Measurements from ENCODE around the gene MYRIP. TPM values are rescaled to one million over a fixed set of nuclear protein-coding genes. Genes with fewer than 3 reads are reported as not detected.

The MYRIP gene
- total and polyA plus RNA-seq, 2 of the 4 experiments (the other 2 are of a cell fraction), result not detected

GRCh38 chr3:40304352-40304751 is 494.9 kb downstream of the MYRIP start:
- no CpG with 5 or more reads among the region's 2 CpGs for WGBS, 2 experiments (ENCODE audit: extremely low coverage in 2 of 2, insufficient read length in 1 of 2)
- no TSS peak for BruUV-seq (replicated peaks)
- no peak overlapping the region for H4K5ac ChIP-seq (ENCODE audit: low read depth, low read length)
- no peaks in the 10 kb centered on the region for H3K27me3 ChIP-seq (ENCODE audit: control insufficient read depth, insufficient read depth, low read length)
- no peak overlapping the region for H2BK5ac ChIP-seq (ENCODE audit: low read depth, low read length, poor library complexity, severe bottlenecking)
- no peak overlapping the region for H3K23ac ChIP-seq (ENCODE audit: low read depth, low read length)
- no peak overlapping the region for H4K8ac ChIP-seq (ENCODE audit: low read depth in 2 of 2, low read length in 2 of 2)
- no peaks in the 10 kb centered on the region for H3K36me3 ChIP-seq (ENCODE audit: control insufficient read depth, insufficient read depth, low read length)
- H3K4me2 ChIP-seq (ENCODE audit: low read depth, low read length), result no peak overlapping the region
- no peak overlapping the region for H2AK9ac ChIP-seq (replicated peaks; ENCODE audit: low read depth, low read length, poor library complexity)
- no peak overlapping the region for H3K4me3 ChIP-seq (ENCODE audit: insufficient read depth, low read depth, low read length)
- no peak for TF ChIP-seq SMC3 (IDR thresholded peaks at IDR 0.05; ENCODE audit: low read depth, low read length)
- TF ChIP-seq NFE2L2 (IDR thresholded peaks at IDR 0.05; ENCODE audit: low read depth, low read length), result no peak
- no peak for TF ChIP-seq CHD1 (IDR thresholded peaks at IDR 0.05; ENCODE audit: low read depth, low read length)
- TF ChIP-seq MAFK (IDR thresholded peaks at IDR 0.05; ENCODE audit: low read depth, low read length), result no peak
- TF ChIP-seq RAD21 (IDR thresholded peaks at IDR 0.05; ENCODE audit: low read length), result no peak
- TF ChIP-seq POLR2A (IDR thresholded peaks at IDR 0.05; ENCODE audit: low read depth, low read length), result no peak
- no peak overlapping the region for H2AFZ ChIP-seq (replicated peaks; ENCODE audit: low read length, poor library complexity)
- H3K9me3 ChIP-seq (ENCODE audit: control insufficient read depth, insufficient read depth, low read length), result no peaks in the 10 kb centered on the region
- DNase-seq, result no peak
- in situ Hi-C loops (cut with MboI; ENCODE audit: low sequenced_read_pairs) (no loop called here), intact Hi-C loops (cut with micrococcal nuclease) (no loop called here), dilution Hi-C loops (cut with HindIII; ENCODE audit: low sequenced_read_pairs, unreplicated experiment) (no loop called here)
- no peak overlapping the region for H3K14ac ChIP-seq (replicated peaks; ENCODE audit: low read depth, low read length)
- no peak overlapping the region for H3K27ac ChIP-seq (ENCODE audit: insufficient read depth, low read length)
- no peaks in the 10 kb centered on the region for H4K20me1 ChIP-seq (ENCODE audit: insufficient read depth, low read length)
- no peak overlapping the region for H2BK120ac ChIP-seq (ENCODE audit: low read depth, low read length)
- no peak overlapping the region for H2BK20ac ChIP-seq (ENCODE audit: low read depth, low read length)
- H4K91ac ChIP-seq (ENCODE audit: insufficient read depth, low read depth, low read length), result no peak overlapping the region
- H2BK15ac ChIP-seq (ENCODE audit: low read depth, low read length), result no peak overlapping the region
- peaks cover 2% of the 10 kb centered on the region; the same call in 1 of the 2 replicates for H3K4me1 ChIP-seq (ENCODE audit: control insufficient read depth, insufficient read depth, low read length)
- no peak overlapping the region for H3K56ac ChIP-seq (ENCODE audit: extremely low read depth, insufficient read depth, low read length)
- no peak overlapping the region for H3K18ac ChIP-seq (ENCODE audit: low read depth, low read length)
- peaks cover 0 to 7% of the 10 kb centered on the region in 2 experiments; a peak in 1 of 4 replicates for H3K79me1 ChIP-seq (ENCODE audit: low read depth in 1 of 2, low read length in 2 of 2)
- H3K4ac ChIP-seq (ENCODE audit: low read depth, low read length), result no peak overlapping the region
- no peak overlapping the region for H3K9ac ChIP-seq (ENCODE audit: low read depth, low read length)
- H3K9me1 ChIP-seq (ENCODE audit: insufficient read depth, low read length), result peaks cover 5% of the 10 kb centered on the region; the same call in 1 of the 2 replicates
- ATAC-seq (ENCODE audit: low read depth), result no peak
- CTCF ChIA-PET, result no interaction called here
- H2AK5ac ChIP-seq (ENCODE audit: low read depth, low read length), result no peak overlapping the region
- POLR2A ChIA-PET (ENCODE audit: unreplicated experiment), result no interaction called here
